CD14-positive monocyte (primary cell): ENCODE data around the gene MPP4. TPM values are rescaled to one million over a fixed set of nuclear protein-coding genes. Genes with fewer than 3 reads are reported as not detected.
A peak's percentile ranks its signal among the peaks of the same experiment; 100 is the strongest.

Source experiments
- DNase-seq, 3 donors: peaks; one replicate each; pipeline ENCODE4 v3.0.0-alpha.2; 2011 to 2022
- H2AFZ ChIP-seq: 2 replicates; pipeline ENCODE4 v1.6.0; 2012; ENCODE audit warnings: mild to moderate bottlenecking, low read depth, low read length, inconsistent platforms; ENCODE audit not compliant: insufficient read depth, poor library complexity, severe bottlenecking
- H3K27ac ChIP-seq, 2 donors: 1 replicate in 1 of 2; 2 replicates in 1 of 2; pipeline ENCODE4 v1.5.1; 2012 to 2013; ENCODE audit warnings: low read length in 2 of 2, control low read depth in 1 of 2, inconsistent platforms in 1 of 2, low read depth in 1 of 2, mild to moderate bottlenecking in 1 of 2
- H3K27me3 ChIP-seq, 2 donors: one replicate each; pipeline versions ENCODE4 v1.6.0 to v1.6.1; 2011 to 2013; ENCODE audit warnings: low read length in 2 of 2; ENCODE audit not compliant: control insufficient read depth in 2 of 2, insufficient read depth in 2 of 2
- H3K36me3 ChIP-seq, 2 donors: replicated peaks in 1 of 2; 1 replicate in 1 of 2; 2 replicates in 1 of 2; pipeline versions ENCODE4 v1.5.1 to v1.6.1; 2012 to 2013; ENCODE audit warnings: low read length in 2 of 2, control low read depth in 1 of 2, inconsistent platforms in 1 of 2, mild to moderate bottlenecking in 1 of 2; ENCODE audit not compliant: insufficient read depth in 2 of 2, control insufficient read depth in 1 of 2
- H3K4me1 ChIP-seq, 2 donors: 1 replicate in 1 of 2; 2 replicates in 1 of 2; pipeline versions ENCODE4 v1.5.1 to v1.6.1; 2012 to 2013; ENCODE audit warnings: low read length in 2 of 2, control low read depth in 1 of 2, inconsistent platforms in 1 of 2, mild to moderate bottlenecking in 1 of 2, moderate library complexity in 1 of 2; ENCODE audit not compliant: insufficient read depth in 2 of 2, control insufficient read depth in 1 of 2
- H3K4me2 ChIP-seq: replicated peaks from 2 replicates; pipeline ENCODE3; 2012; ENCODE audit warnings: low read length, moderate library complexity, mild to moderate bottlenecking; ENCODE audit not compliant: poor library complexity, severe bottlenecking; ENCODE audit errors: extremely low read depth
- H3K4me3 ChIP-seq, 3 experiments: fragments of 200-600 bp in 1 of 3; sonication (generic) in 1 of 3; replicated peaks in 1 of 3; 1 replicate in 2 of 3; 2 replicates in 1 of 3; pipeline ENCODE4 v1.5.1; 2011 to 2013; ENCODE audit warnings: low read length in 3 of 3, mild to moderate bottlenecking in 3 of 3, control low read depth in 2 of 3, low read depth in 2 of 3, inconsistent platforms in 1 of 3, moderate library complexity in 1 of 3
- H3K79me2 ChIP-seq: 2 replicates; pipeline ENCODE4 v1.6.0; 2012; ENCODE audit warnings: mild to moderate bottlenecking, control low read depth, inconsistent platforms, low read length, moderate library complexity; ENCODE audit not compliant: insufficient read depth
- H3K9ac ChIP-seq: 2 replicates; pipeline ENCODE4 v1.6.0; 2017; ENCODE audit warnings: low read length, mild to moderate bottlenecking; ENCODE audit not compliant: insufficient read depth, poor library complexity, severe bottlenecking
- H3K9me3 ChIP-seq, 2 donors: replicated peaks in 1 of 2; 1 replicate in 1 of 2; 2 replicates in 1 of 2; pipeline versions ENCODE4 v1.5.1 to v1.6.1; 2012 to 2013; ENCODE audit warnings: low read length in 2 of 2, control low read depth in 1 of 2; ENCODE audit not compliant: control insufficient read depth in 1 of 2, insufficient read depth in 1 of 2
- H4K20me1 ChIP-seq: 2 replicates; pipeline ENCODE4 v1.6.0; 2012; ENCODE audit warnings: mild to moderate bottlenecking, low read length, control low read depth, moderate library complexity; ENCODE audit not compliant: insufficient read depth
- H3K27ac Mint-ChIP-seq, 7 donors: one replicate each; pipeline ENCODE4 v1.8.0; 2020; ENCODE audit warnings: mild to moderate bottlenecking in 7 of 7, mixed read lengths in 7 of 7, moderate library complexity in 6 of 7, inconsistent platforms in 2 of 7
- H3K27me3 Mint-ChIP-seq, 3 donors: one replicate each; pipeline ENCODE4 v1.8.0; 2021 to 2022; ENCODE audit warnings: low read depth in 3 of 3, mild to moderate bottlenecking in 3 of 3, mixed read lengths in 3 of 3, moderate library complexity in 3 of 3, inconsistent platforms in 1 of 3
- H3K36me3 Mint-ChIP-seq, 2 donors: one replicate each; pipeline ENCODE4 v1.8.0; 2020; ENCODE audit warnings: mixed read lengths in 2 of 2, inconsistent platforms in 1 of 2, mild to moderate bottlenecking in 1 of 2
- H3K4me1 Mint-ChIP-seq: one replicate; pipeline ENCODE4 v1.8.0; 2020; ENCODE audit warnings: mild to moderate bottlenecking, mixed read lengths
- H3K4me3 Mint-ChIP-seq, 2 donors: one replicate each; pipeline ENCODE4 v1.8.0; 2020; ENCODE audit warnings: mild to moderate bottlenecking in 2 of 2, mixed read lengths in 2 of 2, moderate library complexity in 1 of 2
- H3K9me3 Mint-ChIP-seq, 7 donors: one replicate each; pipeline ENCODE4 v1.8.0; 2020 to 2022; ENCODE audit warnings: mixed read lengths in 7 of 7, mild to moderate bottlenecking in 6 of 7, moderate library complexity in 6 of 7, inconsistent platforms in 2 of 7
- CTCF ChIP-seq: fragments of 200-600 bp; IDR thresholded peaks from one replicate; pipeline ENCODE4 v1.8.0; 2022; ENCODE audit warnings: antibody characterized with exemption, mild to moderate bottlenecking
- WGBS: methylation state at CpG from one replicate; pipeline ENCODE4 v1.1.5; 2013; ENCODE audit warnings: missing lambda C conversion rate; ENCODE audit not compliant: insufficient coverage; 5-methylcytosine and 5-hydroxymethylcytosine counted together
- intact Hi-C, 2 donors: fragments of 100-400 bp; cut with micrococcal nuclease; formaldehyde crosslinking; loops; one replicate each; pipeline versions ENCODE4 v1.15.0 to v1.15.1; 2023
- polyA plus RNA-seq, 3 donors: library from polyadenylated mRNA; depleted of rRNA in 1 of 3; unstranded in 2 of 3; stranded (reverse) in 1 of 3; fragments of 300-500 nt in 2 of 3; fragments of >200 nt in 1 of 3; fragmentation: Illumina TruSeq in 2 of 3; gene quantifications; 1 replicate in 2 of 3; 2 replicates in 1 of 3; pipeline ENCODE4 v1.2.3, GENCODE V29; 2012 to 2021

MPP4 gene
- polyA plus RNA-seq, 3 donors = 0.04 TPM; not detected in 2

- Histone ChIP-seq H3K4me2 (no peak overlapping the region), H3K9me3 (no peaks in the 10 kb centered on the region), H3K36me3 (no peaks in the 10 kb centered on the region), H3K9ac (no peak overlapping the region), H3K4me3 (no peak overlapping the region), H3K4me1 (peaks cover 4 to 5% of the 10 kb centered on the region in 2 donors), H3K79me2 (no peaks in the 10 kb centered on the region), H4K20me1 (no peaks in the 10 kb centered on the region), H3K27ac (no peak overlapping the region), H3K27me3 (no peaks in the 10 kb centered on the region), H2AFZ (no peak overlapping the region)
- no peak for DNase-seq
- Mint-ChIP-seq H3K27ac (no peak overlapping the region), H3K27me3 (peaks cover 0 to 2% (median 0%) of the 10 kb centered on the region in 3 donors), H3K4me1 (peaks cover 4% of the 10 kb centered on the region), H3K36me3 (peaks cover 0 to 5% of the 10 kb centered on the region in 2 donors), H3K9me3 (peaks cover 0 to 3% (median 0%) of the 10 kb centered on the region in 7 donors), H3K4me3 (no peak overlapping the region)
- 58% methylated on average over 2 of the region's 4 CpGs for WGBS
- TF ChIP-seq CTCF = no peak
- intact Hi-C loops = no loop called here
These were observed 60.1 kb downstream of the MPP4 start for GRCh38 chr2:201638326-201638725.

DNA sequence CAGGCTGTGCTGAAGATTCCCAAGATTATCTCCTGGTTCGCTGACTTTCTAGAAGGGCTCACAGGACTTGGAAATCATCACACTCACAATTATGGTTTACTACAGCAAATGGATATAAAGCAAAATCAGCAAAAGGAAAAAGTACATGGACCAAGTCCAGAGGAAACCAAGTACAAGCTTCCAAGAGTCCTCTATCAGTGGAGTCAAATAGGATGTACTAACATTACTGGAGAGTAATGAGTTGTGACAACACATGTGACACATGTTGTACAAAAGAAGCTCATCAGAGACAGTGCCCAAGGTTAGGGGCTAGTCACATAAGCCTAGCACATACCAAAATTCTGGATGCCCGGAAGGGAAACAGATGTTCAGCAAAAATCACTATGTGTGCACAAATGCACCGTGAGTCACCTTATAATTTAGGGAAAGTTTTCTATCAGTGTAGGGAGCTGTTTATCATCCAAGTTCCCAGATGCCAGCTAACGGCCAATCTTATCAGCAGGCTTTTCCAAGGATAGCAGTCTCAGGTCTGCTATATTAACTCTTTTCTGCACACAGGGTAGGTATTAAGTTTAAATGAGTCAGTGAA is 64.7 kb downstream of the MPP4 start:
- no peaks in the 10 kb centered on the region for H3K27me3 Mint-ChIP-seq
- peaks cover 0 to 9% of the 10 kb centered on the region in 2 donors for H3K36me3 Mint-ChIP-seq
- H3K27ac Mint-ChIP-seq = peak overlapping the region in 1 of 7 donors; percentile 35
- no peak overlapping the region for H2AFZ ChIP-seq
- no peaks in the 10 kb centered on the region for H3K4me1 Mint-ChIP-seq
- intact Hi-C loops = no loop called here
- 100% methylated on average over 1 of the region's 4 CpGs for WGBS
- no peaks in the 10 kb centered on the region for H3K4me1 ChIP-seq
- H3K9ac ChIP-seq = no peak overlapping the region
- no peak for DNase-seq
- no peak overlapping the region for H3K4me2 ChIP-seq
- H3K9me3 Mint-ChIP-seq = peaks cover 0 to 3% (median 0%) of the 10 kb centered on the region in 7 donors
- H3K4me3 Mint-ChIP-seq = no peak overlapping the region
- no peak overlapping the region for H3K27ac ChIP-seq
- H3K79me2 ChIP-seq = no peaks in the 10 kb centered on the region
- H3K36me3 ChIP-seq = no peaks in the 10 kb centered on the region
- H3K27me3 ChIP-seq = no peaks in the 10 kb centered on the region
- H3K4me3 ChIP-seq = no peak overlapping the region
- no peak for TF ChIP-seq CTCF
- H3K9me3 ChIP-seq = no peaks in the 10 kb centered on the region
- H4K20me1 ChIP-seq = no peaks in the 10 kb centered on the region
